ENCODE measurements around the gene SNX22. TPM values are rescaled to one million over a fixed set of nuclear protein-coding genes. Genes with fewer than 3 reads are reported as not detected.

Gene SNX22
- total RNA-seq, 5 donors from 2014 or later (not counting 1 experiment from before 2014, with no cell fraction given): 0.58 to 3.7 (median 1.4) TPM

GRCh38 chr15:64157599-64158125 is 6.1 kb downstream of the SNX22 start:
- POLR2A ChIA-PET: no interaction called here
- peaks cover 10 to 60% of the 10 kb centered on the region in 2 experiments for H3K4me1 ChIP-seq (ENCODE audit: control insufficient read depth in 1 of 2, extremely low read depth in 1 of 2, insufficient read depth in 2 of 2, low read length in 2 of 2)
- no peak for DNase-seq
- no CpG with 5 or more reads among the region's 1 CpG for WGBS (ENCODE audit: insufficient coverage)
- H3K9me3 ChIP-seq: no peaks in the 10 kb centered on the region
- H3K27ac Mint-ChIP-seq: no peak overlapping the region
- H3K9me3 Mint-ChIP-seq: no peaks in the 10 kb centered on the region
- H3K4me3 ChIP-seq (ENCODE audit: control insufficient read depth in 1 of 2, extremely low read depth in 1 of 2, low read length in 1 of 2): no peak overlapping the region
- no peak overlapping the region for H3K4me3 Mint-ChIP-seq
- H3K4me1 Mint-ChIP-seq: peaks cover 43 to 50% (median 45%) of the 10 kb centered on the region in 3 donors
- peaks cover 0 to 9% of the 10 kb centered on the region in 2 experiments for H3K27me3 ChIP-seq (replicated peaks in 1 of 2; ENCODE audit: control insufficient read depth in 2 of 2, extremely low read depth in 1 of 2, insufficient read depth in 2 of 2, low read length in 1 of 2)
- CTCF ChIA-PET: interaction anchor here (0.6 to 0.7 kb wide), 2 partner anchors 40 to 674 kb away, joined by 3 to 4 read pairs; no protein-coding TSS in a partner anchor
- no peak overlapping the region for H3K27ac ChIP-seq (ENCODE audit: low read length)
- peaks cover 45% of the 10 kb centered on the region for H3K36me3 Mint-ChIP-seq
- H3K27me3 Mint-ChIP-seq: peaks cover 4 to 7% of the 10 kb centered on the region in 2 donors
- no peak for ATAC-seq (replicated peaks in 1 of 4)
- peaks cover 24 to 69% of the 10 kb centered on the region in 2 donors for H3K36me3 ChIP-seq (ENCODE audit: control insufficient read depth in 2 of 2, extremely low read depth in 1 of 2, insufficient read depth in 1 of 2, low read length in 1 of 2)

- Mint-ChIP-seq H3K9me3 (no peaks in the 10 kb centered on the region), H3K27ac (peak overlapping the region; percentile 34 to 75), H3K27me3 (peaks cover 0 to 1% of the 10 kb centered on the region in 2 donors), H3K4me1 (peaks cover 38 to 46% (median 41%) of the 10 kb centered on the region in 3 donors), H3K36me3 (peaks cover 45% of the 10 kb centered on the region), H3K4me3 (no peak overlapping the region)
- H3K4me3 ChIP-seq (ENCODE audit: control insufficient read depth in 1 of 2, extremely low read depth in 1 of 2, low read length in 1 of 2): no peak overlapping the region
- no peak for DNase-seq
- H3K9me3 ChIP-seq: no peaks in the 10 kb centered on the region
- no peaks in the 10 kb centered on the region for H3K27me3 ChIP-seq (replicated peaks in 1 of 2; ENCODE audit: control insufficient read depth in 2 of 2, extremely low read depth in 1 of 2, insufficient read depth in 2 of 2, low read length in 1 of 2)
- no peak overlapping the region for H3K27ac ChIP-seq (ENCODE audit: low read length)
- 97% methylated on average over 8 of the region's 11 CpGs for WGBS (ENCODE audit: insufficient coverage)
- no peak for ATAC-seq (replicated peaks in 1 of 4)
- ChIA-PET CTCF (no interaction called here), POLR2A (no interaction called here)
- H3K4me1 ChIP-seq (ENCODE audit: control insufficient read depth in 1 of 2, extremely low read depth in 1 of 2, insufficient read depth in 2 of 2, low read length in 2 of 2): peaks cover 8 to 54% of the 10 kb centered on the region in 2 experiments
- H3K36me3 ChIP-seq (ENCODE audit: control insufficient read depth in 2 of 2, extremely low read depth in 1 of 2, insufficient read depth in 1 of 2, low read length in 1 of 2): peaks cover 24 to 69% of the 10 kb centered on the region in 2 donors
Observed at GRCh38 chr15:64158363-64159134, 7.0 kb downstream of the SNX22 start.

DNA sequence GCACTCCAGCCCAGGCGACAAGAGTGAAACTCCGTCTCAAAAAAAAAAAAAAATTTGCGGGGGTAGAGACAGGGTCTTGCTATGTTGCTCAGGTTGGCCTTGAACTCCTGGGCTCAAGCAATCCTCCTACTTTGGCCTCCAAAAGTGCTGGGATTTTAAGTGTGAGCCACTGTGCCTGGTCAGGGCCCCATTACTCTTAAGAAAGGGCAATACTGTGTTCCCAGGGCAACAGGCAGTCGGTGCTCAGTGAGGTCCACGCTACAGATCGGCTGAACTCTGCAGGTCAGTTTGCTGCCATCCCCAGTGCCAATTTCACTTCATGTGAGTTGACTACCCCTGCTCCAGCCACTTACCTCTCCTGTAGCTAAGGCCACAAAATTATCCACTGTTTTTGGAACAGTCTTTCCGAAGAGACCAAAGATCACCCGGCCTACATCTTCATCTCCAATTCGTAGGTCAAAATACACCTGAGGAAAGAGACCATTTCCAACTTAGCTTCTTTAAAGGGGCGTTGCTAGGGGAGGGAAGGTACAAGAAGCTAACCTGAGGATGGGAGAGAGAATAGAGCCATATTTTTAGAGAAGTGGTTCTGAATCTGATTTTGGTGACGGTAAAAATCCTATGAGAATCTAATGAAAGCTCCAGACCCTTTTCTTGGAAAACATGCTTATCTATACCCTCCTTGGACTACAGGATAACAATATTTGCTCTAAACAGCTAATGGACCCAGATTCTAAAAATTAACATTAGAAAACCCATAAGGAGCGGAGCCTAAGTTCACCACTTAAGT is 10.4 kb downstream of the SNX22 start:
- peaks cover 35% of the 10 kb centered on the region for H3K36me3 Mint-ChIP-seq
- H3K4me1 ChIP-seq (ENCODE audit: control insufficient read depth in 1 of 2, extremely low read depth in 1 of 2, insufficient read depth in 2 of 2, low read length in 2 of 2): peaks cover 13 to 58% of the 10 kb centered on the region in 2 experiments
- H3K27me3 ChIP-seq (replicated peaks in 1 of 2; ENCODE audit: control insufficient read depth in 2 of 2, extremely low read depth in 1 of 2, insufficient read depth in 2 of 2, low read length in 1 of 2): no peaks in the 10 kb centered on the region
- ATAC-seq (replicated peaks in 1 of 4) (no peak), DNase-seq (no peak)
- 45% methylated on average over 6 of the region's 12 CpGs for WGBS (ENCODE audit: insufficient coverage)
- peaks cover 46 to 59% (median 50%) of the 10 kb centered on the region in 3 donors for H3K4me1 Mint-ChIP-seq
- H3K27ac ChIP-seq (ENCODE audit: low read length): peak overlapping the region; percentile 74
- no peaks in the 10 kb centered on the region for H3K27me3 Mint-ChIP-seq
- ChIA-PET POLR2A (interaction anchor here in 1 of 2 donors (0.7 kb wide), 1 partner anchor 137 kb away, joined by 7 read pairs; no protein-coding TSS in a partner anchor), CTCF (interaction anchor here in 1 of 2 donors (1.1 kb wide), 1 partner anchor 9 kb away, joined by 4 read pairs; no protein-coding TSS in a partner anchor)
- peak overlapping the region; percentile 85 to 97 for H3K4me3 ChIP-seq (ENCODE audit: control insufficient read depth in 1 of 2, extremely low read depth in 1 of 2, low read length in 1 of 2)
- H3K9me3 Mint-ChIP-seq: no peaks in the 10 kb centered on the region
- no peaks in the 10 kb centered on the region for H3K9me3 ChIP-seq
- peak overlapping the region; percentile 83 to 87 (median 86) for H3K4me3 Mint-ChIP-seq
- H3K27ac Mint-ChIP-seq: peak overlapping the region; percentile 84 to 89
- H3K36me3 ChIP-seq (ENCODE audit: control insufficient read depth in 2 of 2, extremely low read depth in 1 of 2, insufficient read depth in 1 of 2, low read length in 1 of 2): peaks cover 13 to 43% of the 10 kb centered on the region in 2 donors

- Histone ChIP-seq H3K36me3 (ENCODE audit: control insufficient read depth in 2 of 2, extremely low read depth in 1 of 2, insufficient read depth in 1 of 2, low read length in 1 of 2) (peaks cover 8 to 37% of the 10 kb centered on the region in 2 donors), H3K4me3 (ENCODE audit: control insufficient read depth in 1 of 2, extremely low read depth in 1 of 2, low read length in 1 of 2) (peak overlapping the region; percentile 85 to 97), H3K4me1 (ENCODE audit: control insufficient read depth in 1 of 2, extremely low read depth in 1 of 2, insufficient read depth in 2 of 2, low read length in 2 of 2) (peaks cover 13 to 58% of the 10 kb centered on the region in 2 experiments), H3K27ac (ENCODE audit: low read length) (peak overlapping the region; percentile 74), H3K27me3 (replicated peaks in 1 of 2; ENCODE audit: control insufficient read depth in 2 of 2, extremely low read depth in 1 of 2, insufficient read depth in 2 of 2, low read length in 1 of 2) (no peaks in the 10 kb centered on the region), H3K9me3 (no peaks in the 10 kb centered on the region)
- ATAC-seq (replicated peaks in 1 of 4): peak; percentile 2 to 5 (median 3)
- peak in 1 of 35 experiments; percentile 14 for DNase-seq
- peak overlapping the region; percentile 84 to 89 for H3K27ac Mint-ChIP-seq
- peak overlapping the region; percentile 83 to 87 (median 86) for H3K4me3 Mint-ChIP-seq
- CTCF ChIA-PET: interaction anchor here in 1 of 2 donors (1.1 to 1.2 kb wide), 2 partner anchors 9 to 69 kb away, joined by 4 to 5 read pairs; partner anchors contain the start of gene CIAO2A
- no peaks in the 10 kb centered on the region for H3K9me3 Mint-ChIP-seq
- POLR2A ChIA-PET: interaction anchor here (0.6 kb wide), 2 partner anchors 341 to 970 kb away, joined by 3 to 4 read pairs; no protein-coding TSS in a partner anchor
- 0% methylated on average over 18 of the region's 21 CpGs for WGBS (ENCODE audit: insufficient coverage)
- peaks cover 30% of the 10 kb centered on the region for H3K36me3 Mint-ChIP-seq
- no peaks in the 10 kb centered on the region for H3K27me3 Mint-ChIP-seq
- peaks cover 46 to 59% (median 50%) of the 10 kb centered on the region in 3 donors for H3K4me1 Mint-ChIP-seq
Observed at GRCh38 chr15:64162478-64162868, 10.9 kb downstream of the SNX22 start.

- H3K27ac ChIP-seq (ENCODE audit: low read length): peak within 1 kb of the TSS; percentile 84
- Mint-ChIP-seq H3K36me3 (peaks cover 25% of the 10 kb centered on the region), H3K4me3 (peak within 1 kb of the TSS; percentile 83 to 87 (median 86)), H3K27ac (peak within 1 kb of the TSS; percentile 92 to 95), H3K9me3 (no peaks in the 10 kb centered on the region), H3K4me1 (peaks cover 43 to 56% (median 46%) of the 10 kb centered on the region in 3 donors), H3K27me3 (no peaks in the 10 kb centered on the region)
- peak within 1 kb of the TSS; percentile 85 to 97 for H3K4me3 ChIP-seq (ENCODE audit: control insufficient read depth in 1 of 2, extremely low read depth in 1 of 2, low read length in 1 of 2)
- no peaks in the 10 kb centered on the region for H3K9me3 ChIP-seq
- DNase-seq (peak; percentile 89 to 98 (median 95)), ATAC-seq (replicated peaks in 1 of 4) (peak; percentile 94 to 95 (median 94))
- H3K36me3 ChIP-seq (ENCODE audit: control insufficient read depth in 2 of 2, extremely low read depth in 1 of 2, insufficient read depth in 1 of 2, low read length in 1 of 2): peaks cover 8 to 31% of the 10 kb centered on the region in 2 donors
- under 1% methylated on average over 64 of the region's 69 CpGs for WGBS (ENCODE audit: insufficient coverage)
- no peaks in the 10 kb centered on the region for H3K27me3 ChIP-seq (replicated peaks in 1 of 2; ENCODE audit: control insufficient read depth in 2 of 2, extremely low read depth in 1 of 2, insufficient read depth in 2 of 2, low read length in 1 of 2)
- H3K4me1 ChIP-seq (ENCODE audit: control insufficient read depth in 1 of 2, extremely low read depth in 1 of 2, insufficient read depth in 2 of 2, low read length in 2 of 2): peaks cover 13 to 57% of the 10 kb centered on the region in 2 experiments
- ChIA-PET POLR2A (interaction anchor here (0.6 kb wide), 2 partner anchors 340 to 971 kb away, joined by 3 to 4 read pairs; no protein-coding TSS in a partner anchor), CTCF (interaction anchor here (0.5 to 1.2 kb wide), 4 partner anchors 10 to 602 kb away, joined by 3 to 5 read pairs (median 4); partner anchors contain the start of gene CIAO2A (in 1 of the 2))
Observed at GRCh38 chr15:64162869-64163658, 11.5 kb downstream of the SNX22 start, which contains the start of gene PPIB. TSS of gene PPIB (minus strand) at chr15:64163022. CDS start at chr15:64162986, 36 bp downstream.
